ENCODE data around the gene FNBP1L.

DNA sequence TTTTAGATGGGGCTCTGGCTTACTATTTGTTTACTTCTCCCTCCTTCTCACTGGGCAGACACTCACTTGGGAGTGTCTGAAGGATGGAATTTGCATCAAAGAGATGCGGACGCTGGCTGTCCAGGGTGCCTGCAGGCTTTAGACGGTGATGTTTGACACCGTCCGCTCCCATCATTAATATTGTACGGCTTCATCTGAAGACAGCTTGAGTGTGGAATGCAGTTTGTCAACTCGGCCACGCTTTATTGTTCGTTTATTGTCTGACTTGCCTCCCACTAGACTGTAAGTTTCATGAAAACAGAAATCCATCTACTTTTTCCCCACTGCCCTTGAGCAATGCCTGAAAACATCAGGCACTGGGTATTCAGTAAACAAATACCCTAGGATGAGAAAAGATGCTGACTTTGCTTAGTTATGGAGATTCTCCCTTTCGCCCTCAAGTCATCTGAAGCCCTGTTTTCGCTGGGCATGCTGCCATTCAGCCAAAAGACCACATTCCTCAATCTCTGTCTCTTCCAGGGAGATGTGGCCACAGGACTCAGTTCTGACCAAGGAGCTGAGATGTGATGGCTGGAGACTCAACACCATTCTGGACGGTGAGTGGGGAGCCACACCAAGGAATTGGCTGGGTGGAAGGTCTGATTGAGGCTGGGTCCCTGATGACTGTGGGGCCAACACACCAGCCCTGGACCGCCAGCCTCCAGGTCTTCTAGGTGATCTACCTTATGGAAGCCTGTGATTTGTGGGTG is 146.1 kb downstream of the FNBP1L start:
- TF ChIP-seq EZH2 (IDR thresholded peaks at IDR 0.05; ENCODE audit: low read depth, unreplicated experiment) (no peak), EZH2phosphoT487 (IDR thresholded peaks at IDR 0.05; ENCODE audit: unreplicated experiment) (no peak), CREB1 (CRISPR knock-in tag; IDR thresholded peaks at IDR 0.05; ENCODE audit: low read depth) (no peak), POLR2AphosphoS5 (IDR thresholded peaks at IDR 0.05; ENCODE audit: low read depth) (no peak), ZNF331 (CRISPR knock-in tag; IDR thresholded peaks at IDR 0.05; ENCODE audit: low read depth) (no peak), JUNB (IDR thresholded peaks at IDR 0.05; ENCODE audit: unreplicated experiment) (no peak), ZNF114 (CRISPR knock-in tag; IDR thresholded peaks at IDR 0.05) (no peak)
- TF ChIP-seq, protein P1, sequence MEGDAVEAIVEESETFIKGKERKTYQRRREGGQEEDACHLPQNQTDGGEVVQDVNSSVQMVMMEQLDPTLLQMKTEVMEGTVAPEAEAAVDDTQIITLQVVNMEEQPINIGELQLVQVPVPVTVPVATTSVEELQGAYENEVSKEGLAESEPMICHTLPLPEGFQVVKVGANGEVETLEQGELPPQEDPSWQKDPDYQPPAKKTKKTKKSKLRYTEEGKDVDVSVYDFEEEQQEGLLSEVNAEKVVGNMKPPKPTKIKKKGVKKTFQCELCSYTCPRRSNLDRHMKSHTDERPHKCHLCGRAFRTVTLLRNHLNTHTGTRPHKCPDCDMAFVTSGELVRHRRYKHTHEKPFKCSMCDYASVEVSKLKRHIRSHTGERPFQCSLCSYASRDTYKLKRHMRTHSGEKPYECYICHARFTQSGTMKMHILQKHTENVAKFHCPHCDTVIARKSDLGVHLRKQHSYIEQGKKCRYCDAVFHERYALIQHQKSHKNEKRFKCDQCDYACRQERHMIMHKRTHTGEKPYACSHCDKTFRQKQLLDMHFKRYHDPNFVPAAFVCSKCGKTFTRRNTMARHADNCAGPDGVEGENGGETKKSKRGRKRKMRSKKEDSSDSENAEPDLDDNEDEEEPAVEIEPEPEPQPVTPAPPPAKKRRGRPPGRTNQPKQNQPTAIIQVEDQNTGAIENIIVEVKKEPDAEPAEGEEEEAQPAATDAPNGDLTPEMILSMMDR (conservative IDR thresholded peaks at IDR 0.05; ENCODE audit: low read depth in 2 of 2), result no peak
- TF ChIP-seq, protein P2, sequence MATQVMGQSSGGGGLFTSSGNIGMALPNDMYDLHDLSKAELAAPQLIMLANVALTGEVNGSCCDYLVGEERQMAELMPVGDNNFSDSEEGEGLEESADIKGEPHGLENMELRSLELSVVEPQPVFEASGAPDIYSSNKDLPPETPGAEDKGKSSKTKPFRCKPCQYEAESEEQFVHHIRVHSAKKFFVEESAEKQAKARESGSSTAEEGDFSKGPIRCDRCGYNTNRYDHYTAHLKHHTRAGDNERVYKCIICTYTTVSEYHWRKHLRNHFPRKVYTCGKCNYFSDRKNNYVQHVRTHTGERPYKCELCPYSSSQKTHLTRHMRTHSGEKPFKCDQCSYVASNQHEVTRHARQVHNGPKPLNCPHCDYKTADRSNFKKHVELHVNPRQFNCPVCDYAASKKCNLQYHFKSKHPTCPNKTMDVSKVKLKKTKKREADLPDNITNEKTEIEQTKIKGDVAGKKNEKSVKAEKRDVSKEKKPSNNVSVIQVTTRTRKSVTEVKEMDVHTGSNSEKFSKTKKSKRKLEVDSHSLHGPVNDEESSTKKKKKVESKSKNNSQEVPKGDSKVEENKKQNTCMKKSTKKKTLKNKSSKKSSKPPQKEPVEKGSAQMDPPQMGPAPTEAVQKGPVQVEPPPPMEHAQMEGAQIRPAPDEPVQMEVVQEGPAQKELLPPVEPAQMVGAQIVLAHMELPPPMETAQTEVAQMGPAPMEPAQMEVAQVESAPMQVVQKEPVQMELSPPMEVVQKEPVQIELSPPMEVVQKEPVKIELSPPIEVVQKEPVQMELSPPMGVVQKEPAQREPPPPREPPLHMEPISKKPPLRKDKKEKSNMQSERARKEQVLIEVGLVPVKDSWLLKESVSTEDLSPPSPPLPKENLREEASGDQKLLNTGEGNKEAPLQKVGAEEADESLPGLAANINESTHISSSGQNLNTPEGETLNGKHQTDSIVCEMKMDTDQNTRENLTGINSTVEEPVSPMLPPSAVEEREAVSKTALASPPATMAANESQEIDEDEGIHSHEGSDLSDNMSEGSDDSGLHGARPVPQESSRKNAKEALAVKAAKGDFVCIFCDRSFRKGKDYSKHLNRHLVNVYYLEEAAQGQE (IDR thresholded peaks at IDR 0.05; ENCODE audit: unreplicated experiment), result no peak
- TF ChIP-seq, protein P3, sequence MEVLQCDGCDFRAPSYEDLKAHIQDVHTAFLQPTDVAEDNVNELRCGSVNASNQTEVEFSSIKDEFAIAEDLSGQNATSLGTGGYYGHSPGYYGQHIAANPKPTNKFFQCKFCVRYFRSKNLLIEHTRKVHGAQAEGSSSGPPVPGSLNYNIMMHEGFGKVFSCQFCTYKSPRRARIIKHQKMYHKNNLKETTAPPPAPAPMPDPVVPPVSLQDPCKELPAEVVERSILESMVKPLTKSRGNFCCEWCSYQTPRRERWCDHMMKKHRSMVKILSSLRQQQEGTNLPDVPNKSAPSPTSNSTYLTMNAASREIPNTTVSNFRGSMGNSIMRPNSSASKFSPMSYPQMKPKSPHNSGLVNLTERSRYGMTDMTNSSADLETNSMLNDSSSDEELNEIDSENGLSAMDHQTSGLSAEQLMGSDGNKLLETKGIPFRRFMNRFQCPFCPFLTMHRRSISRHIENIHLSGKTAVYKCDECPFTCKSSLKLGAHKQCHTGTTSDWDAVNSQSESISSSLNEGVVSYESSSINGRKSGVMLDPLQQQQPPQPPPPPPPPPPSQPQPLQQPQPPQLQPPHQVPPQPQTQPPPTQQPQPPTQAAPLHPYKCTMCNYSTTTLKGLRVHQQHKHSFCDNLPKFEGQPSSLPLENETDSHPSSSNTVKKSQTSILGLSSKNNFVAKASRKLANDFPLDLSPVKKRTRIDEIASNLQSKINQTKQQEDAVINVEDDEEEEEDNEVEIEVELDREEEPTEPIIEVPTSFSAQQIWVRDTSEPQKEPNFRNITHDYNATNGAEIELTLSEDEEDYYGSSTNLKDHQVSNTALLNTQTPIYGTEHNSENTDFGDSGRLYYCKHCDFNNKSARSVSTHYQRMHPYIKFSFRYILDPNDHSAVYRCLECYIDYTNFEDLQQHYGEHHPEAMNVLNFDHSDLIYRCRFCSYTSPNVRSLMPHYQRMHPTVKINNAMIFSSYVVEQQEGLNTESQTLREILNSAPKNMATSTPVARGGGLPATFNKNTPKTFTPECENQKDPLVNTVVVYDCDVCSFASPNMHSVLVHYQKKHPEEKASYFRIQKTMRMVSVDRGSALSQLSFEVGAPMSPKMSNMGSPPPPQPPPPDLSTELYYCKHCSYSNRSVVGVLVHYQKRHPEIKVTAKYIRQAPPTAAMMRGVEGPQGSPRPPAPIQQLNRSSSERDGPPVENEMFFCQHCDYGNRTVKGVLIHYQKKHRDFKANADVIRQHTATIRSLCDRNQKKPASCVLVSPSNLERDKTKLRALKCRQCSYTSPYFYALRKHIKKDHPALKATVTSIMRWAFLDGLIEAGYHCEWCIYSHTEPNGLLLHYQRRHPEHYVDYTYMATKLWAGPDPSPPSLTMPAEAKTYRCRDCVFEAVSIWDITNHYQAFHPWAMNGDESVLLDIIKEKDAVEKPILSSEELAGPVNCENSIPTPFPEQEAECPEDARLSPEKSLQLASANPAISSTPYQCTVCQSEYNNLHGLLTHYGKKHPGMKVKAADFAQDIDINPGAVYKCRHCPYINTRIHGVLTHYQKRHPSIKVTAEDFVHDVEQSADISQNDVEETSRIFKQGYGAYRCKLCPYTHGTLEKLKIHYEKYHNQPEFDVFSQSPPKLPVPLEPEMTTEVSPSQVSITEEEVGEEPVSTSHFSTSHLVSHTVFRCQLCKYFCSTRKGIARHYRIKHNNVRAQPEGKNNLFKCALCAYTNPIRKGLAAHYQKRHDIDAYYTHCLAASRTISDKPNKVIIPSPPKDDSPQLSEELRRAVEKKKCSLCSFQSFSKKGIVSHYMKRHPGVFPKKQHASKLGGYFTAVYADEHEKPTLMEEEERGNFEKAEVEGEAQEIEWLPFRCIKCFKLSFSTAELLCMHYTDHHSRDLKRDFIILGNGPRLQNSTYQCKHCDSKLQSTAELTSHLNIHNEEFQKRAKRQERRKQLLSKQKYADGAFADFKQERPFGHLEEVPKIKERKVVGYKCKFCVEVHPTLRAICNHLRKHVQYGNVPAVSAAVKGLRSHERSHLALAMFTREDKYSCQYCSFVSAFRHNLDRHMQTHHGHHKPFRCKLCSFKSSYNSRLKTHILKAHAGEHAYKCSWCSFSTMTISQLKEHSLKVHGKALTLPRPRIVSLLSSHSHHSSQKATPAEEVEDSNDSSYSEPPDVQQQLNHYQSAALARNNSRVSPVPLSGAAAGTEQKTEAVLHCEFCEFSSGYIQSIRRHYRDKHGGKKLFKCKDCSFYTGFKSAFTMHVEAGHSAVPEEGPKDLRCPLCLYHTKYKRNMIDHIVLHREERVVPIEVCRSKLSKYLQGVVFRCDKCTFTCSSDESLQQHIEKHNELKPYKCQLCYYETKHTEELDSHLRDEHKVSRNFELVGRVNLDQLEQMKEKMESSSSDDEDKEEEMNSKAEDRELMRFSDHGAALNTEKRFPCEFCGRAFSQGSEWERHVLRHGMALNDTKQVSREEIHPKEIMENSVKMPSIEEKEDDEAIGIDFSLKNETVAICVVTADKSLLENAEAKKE (CRISPR knock-in tag; IDR thresholded peaks at IDR 0.05), result no peak
